ELF-1 (cell line): ENCODE results near the gene CALCB.
"Not testable (repeated sequence)": the region's sequence is repeated elsewhere in the genome, so short reads cannot be mapped to it uniquely, and the experiment has no call there.

Source experiments
- DNase-seq: peaks from one replicate; pipeline ENCODE4 v3.0.0-alpha.2; 2016; ENCODE audit warnings: low read depth, low spot score

CALCB gene

DNA sequence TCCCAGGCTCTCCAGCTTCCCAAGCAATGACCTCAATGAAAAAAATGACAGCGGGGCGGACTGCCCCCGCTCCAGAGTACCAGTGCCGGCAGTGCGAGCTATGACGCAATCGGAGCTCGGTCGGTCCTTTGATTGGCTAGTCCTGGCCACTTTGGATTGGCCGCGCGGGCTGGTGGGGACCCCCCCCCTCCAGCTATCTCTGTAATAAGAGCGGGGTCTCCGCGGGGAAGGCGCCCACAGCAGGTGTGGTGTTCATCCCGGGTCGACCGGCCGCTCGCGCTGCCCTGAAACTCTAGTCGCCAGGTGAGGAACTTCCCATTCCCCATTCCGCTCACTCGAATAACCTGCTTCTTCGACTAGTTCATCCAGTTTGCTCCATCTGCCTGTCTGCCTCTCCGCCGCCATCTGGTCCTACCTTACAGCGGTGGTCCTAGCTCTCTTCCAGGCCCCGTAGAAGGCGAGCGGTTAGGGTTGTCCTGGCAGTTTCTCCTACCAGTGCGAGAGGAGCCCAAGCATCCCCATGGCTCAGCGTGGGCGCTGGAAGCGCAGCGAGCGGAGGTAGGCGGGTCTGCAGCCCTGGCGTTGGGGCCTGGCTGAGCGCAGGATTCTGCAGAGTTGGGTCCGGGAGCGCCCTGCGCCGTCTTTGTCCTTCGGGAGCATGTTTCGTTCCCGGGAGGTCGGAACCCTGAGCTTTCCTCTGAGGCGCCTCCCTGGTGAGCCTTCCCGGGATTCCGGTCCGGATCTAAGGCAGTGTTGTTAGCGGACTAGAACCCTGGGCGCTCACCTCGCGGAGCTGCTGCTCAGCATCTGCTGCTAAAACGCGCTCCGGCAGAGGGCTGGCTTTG is at the start of gene CALCB:
Gene CALCB (plus strand): TSS at position 233 of the 845 bp plus-strand sequence. CDS start 1,126 bp downstream, outside the sequence.
- peak; percentile 62 for DNase-seq

- no peak for DNase-seq
These were observed 46.4 kb upstream of the CALCB start for GRCh38 chr11:15027011-15027410.

DNA sequence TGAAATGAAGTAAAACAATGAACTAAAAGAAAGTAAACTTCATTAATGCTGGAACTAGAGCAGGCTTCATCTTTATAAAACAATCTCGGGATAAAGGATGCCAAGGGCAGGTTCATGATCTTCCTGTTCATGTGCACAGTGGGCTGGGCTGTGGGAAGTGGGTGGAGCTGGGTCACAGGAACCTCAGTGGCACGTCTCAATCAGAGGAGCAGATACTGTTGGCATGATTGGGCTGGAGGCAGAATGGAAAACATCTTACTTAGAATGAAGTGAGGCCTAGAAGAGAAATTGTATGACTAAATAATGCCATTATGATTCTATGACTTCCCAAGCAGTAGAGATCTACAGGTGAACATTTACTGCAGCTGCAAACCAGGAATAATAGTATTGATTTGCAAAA is 45.4 kb upstream of the CALCB start:
- no peak for DNase-seq

- DNase-seq: no peak
These were observed 45.0 kb upstream of the CALCB start for GRCh38 chr11:15028379-15028778.

DNA sequence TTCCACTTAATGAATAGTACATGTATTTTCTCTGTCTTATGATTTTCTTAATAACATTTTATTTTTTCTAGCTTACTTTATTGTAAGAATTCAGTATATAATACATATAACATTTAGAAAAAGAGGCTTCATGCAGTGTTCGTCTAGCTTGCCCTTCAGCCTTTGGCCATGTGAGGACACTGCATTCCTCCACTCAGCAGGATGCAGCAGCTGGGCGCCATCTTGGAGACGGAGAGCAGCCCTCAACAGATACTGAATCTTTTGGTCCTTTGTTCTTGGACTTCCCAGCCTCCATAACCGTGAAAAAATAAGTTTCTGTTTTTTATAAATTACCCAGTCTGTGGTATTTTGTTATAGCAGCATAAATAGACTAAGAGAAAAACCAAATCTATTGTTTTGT is 41.4 kb upstream of the CALCB start:
- DNase-seq: not testable (repeated sequence)

GRCh38 chr11:15034687-15035267 is 38.6 kb upstream of the CALCB start:
- DNase-seq: no peak

- peak; percentile 45 for DNase-seq
These were observed 38.1 kb upstream of the CALCB start for GRCh38 chr11:15035283-15035682.

DNA sequence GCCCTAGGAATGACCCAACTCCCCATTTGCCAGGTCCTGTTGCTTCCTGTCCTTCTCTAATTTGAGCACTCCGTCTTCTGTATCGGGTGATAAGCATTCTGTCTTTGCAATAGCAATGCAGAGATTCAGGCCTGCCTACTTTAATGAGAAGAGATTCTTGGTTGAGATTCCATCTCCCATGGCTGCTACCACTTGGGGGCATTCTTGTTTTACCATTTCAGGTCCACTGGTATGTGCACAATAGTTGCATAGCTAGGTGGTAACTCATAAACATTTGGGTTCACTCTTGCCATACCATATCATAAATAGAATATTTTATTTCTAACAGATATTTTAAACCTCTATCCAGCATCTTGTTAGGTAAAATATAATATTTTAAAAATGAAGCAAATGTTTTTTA is 34.4 kb upstream of the CALCB start:
- no peak for DNase-seq

- no peak for DNase-seq
These were observed 28.2 kb upstream of the CALCB start for GRCh38 chr11:15045209-15045608.

GRCh38 chr11:15045891-15046290 is 27.5 kb upstream of the CALCB start:
- no peak for DNase-seq

DNA sequence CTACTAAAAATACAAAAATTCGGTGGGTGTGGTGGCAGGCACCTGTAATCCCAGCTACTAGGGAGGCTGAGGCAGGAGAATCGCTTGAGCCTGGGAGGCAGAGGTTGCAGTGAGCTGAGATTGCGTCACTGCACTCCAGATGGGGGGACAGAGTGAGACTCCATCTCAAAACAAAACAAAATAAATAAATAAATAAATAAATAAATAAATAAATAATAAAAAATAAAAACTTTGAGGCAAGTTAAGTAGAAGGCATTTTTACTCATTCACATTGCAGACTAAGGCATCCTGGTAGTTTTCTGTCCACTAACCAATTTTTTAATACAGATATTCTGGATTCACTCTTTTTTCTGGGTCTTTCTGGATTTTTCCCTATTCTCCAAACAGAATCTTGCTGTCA is 26.7 kb upstream of the CALCB start:
- DNase-seq: not testable (repeated sequence)

GRCh38 chr11:15048616-15049015 is 24.8 kb upstream of the CALCB start:
- no peak for DNase-seq

DNA sequence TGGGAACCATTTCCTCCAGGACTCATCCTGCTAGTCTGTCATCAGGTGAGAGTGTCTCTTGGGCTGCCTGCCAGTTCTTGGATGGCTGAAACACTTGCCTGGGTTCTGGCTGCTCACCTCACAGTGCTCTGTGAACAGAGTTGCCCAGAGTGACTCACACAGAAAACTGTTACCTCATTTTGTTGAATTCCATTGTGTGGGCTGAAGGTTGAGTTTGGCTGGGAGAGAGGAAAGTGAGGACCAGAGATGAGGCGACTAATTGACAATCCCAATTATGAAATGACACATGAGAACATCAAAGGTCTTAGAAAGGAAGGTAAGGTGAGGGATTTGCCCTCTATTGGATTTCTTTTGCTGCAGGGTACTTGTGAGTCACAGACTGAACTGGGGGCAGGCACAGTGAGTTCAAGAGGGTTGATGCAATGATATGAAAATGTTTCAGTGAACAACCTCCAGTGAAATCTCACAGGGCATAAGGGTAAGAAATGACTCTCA is 20.2 kb upstream of the CALCB start:
- no peak for DNase-seq

GRCh38 chr11:15055620-15056356 is 17.6 kb upstream of the CALCB start:
- no peak for DNase-seq

- DNase-seq: no peak
These were observed 16.1 kb upstream of the CALCB start for GRCh38 chr11:15057329-15057728.

DNA sequence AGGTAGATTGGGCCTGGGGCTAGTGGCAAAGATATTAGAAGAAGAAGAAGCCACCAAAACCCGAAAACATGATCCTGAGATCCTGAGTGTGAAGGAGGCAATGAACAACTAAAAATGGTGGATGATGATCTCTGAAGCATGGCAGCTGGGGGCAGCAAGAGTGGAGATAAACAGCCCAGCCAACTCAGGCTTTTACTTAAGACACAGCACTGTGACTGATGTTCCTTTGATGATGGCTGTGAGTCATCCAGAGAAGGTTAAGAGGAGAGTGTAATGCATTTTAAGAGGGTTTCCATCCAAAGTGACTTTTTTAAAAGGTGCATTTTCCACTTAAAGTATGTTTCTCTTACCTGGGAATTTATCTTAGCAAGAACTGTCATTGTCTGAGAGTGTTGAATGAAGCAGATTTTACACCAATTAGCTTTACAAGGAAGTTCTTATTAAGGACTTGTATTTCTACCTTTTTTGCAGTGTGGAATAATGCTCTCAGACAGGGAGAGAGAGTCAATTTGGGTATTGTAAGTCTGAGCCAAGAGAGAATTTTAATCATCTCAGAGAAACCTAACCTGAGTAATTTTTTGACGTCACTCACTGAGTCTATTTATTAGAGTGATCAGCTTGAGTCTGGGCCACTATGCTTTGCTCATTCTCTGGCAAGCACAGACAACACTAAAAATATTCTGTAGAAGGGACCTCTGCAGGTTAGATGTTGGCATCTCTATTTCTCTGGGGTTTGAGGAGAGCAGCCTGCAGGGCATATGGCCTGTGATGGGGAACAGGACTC is 14.1 kb upstream of the CALCB start:
- no peak for DNase-seq

- DNase-seq: no peak
These were observed 10.8 kb upstream of the CALCB start for GRCh38 chr11:15062599-15062998.

DNA sequence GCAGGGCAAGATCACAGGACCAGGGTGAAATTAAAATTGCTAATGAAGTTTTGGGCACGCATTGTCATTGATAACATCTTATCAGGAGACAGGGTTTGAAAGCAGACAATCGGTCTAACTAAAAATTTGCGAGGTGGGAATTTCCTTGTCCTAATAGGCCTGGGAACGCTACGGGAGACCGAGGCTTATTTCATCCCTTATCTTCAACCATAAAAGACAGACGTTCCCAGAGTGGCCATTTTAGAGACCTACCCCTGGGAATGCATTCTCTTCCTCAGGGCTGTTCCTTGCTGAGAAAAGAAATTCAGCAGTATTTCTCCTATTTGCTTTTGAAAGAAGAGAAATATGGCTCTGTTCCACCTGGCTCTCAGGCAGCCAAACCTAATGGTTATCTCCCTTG is 3.6 kb upstream of the CALCB start:
- DNase-seq: not testable (repeated sequence)

DNA sequence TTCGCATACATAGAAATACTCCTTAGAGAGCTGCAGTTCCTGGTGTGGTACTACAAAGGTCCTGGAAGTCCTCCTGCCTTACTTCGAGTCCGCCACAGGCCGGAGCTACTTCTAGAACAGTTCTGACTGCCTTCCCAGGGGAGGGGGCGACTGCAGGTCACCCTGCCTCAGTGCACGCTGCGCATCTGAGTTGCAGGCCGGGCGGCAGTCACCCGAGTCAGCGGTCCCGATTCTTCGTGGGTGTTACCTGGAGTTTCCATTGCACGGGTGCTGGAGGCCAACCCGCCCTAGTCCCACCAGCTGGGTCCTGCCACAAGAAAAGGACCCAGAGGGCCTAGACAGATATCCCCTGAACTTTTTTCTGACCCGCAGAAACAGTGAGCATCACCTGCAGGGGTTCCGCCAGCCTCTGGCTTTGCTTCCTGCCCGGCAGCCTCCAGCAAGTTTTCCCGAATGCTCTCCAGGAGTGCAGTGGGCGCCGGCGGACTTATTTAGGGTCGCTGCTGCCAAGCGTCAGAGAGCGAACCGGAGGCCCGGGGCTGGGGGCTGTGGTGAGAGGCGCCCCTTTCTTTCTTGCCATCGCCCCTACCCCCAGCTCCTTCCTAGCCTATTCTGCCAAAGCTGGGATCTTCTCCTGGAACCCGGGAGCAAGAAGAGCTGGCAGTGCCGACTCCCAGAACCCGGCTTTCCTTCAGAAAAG is 1.7 kb upstream of the CALCB start:
- no peak for DNase-seq

DNA sequence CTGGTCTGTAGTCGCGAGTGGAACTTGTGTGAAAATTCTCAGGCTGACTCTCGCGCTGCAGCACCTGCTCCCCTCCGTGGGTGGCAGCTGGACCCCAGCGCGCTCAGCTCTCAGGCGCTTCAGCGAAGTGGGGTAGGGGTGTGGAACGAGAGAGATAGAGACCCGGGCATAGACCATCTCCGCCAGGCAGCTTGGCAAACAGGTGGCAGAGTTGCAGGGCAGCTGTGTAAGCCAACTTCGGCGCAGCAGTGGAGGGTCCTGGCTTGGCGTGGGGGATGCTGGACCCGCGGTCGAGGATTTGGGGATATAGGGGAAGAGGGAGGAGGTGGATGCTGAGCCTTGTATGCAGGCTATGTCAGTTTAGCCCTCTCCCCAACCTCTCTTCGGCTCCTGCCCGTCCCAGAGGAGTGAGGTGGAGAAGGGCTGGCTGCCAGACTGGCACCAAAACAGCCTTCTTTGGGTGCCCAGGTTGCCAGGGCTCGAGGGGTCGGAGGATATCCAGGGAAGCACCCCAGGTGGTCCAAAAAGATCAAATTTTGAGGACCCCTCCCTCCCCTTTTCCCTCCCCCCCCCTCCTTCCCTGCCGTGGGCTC is 746 bp upstream of the CALCB start:
- no peak for DNase-seq
